Measurements from ENCODE around the gene ZNF77. TPM values are rescaled to one million over a fixed set of nuclear protein-coding genes. Genes with fewer than 3 reads are reported as not detected.
"Not testable (repeated sequence)": the region's sequence is repeated elsewhere in the genome, so short reads cannot be mapped to it uniquely, and the experiment has no call there.

The ZNF77 gene
- total and polyA plus RNA-seq, 4 donors: 0.90 to 3.5 (median 1.9) TPM

- TF ChIP-seq FOXA1 (IDR thresholded peaks at IDR 0.05) (no peak), YY1 (IDR thresholded peaks at IDR 0.05) (no peak), RAD21 (IDR thresholded peaks at IDR 0.05) (no peak), FOXA2 (IDR thresholded peaks at IDR 0.05) (no peak), REST (IDR thresholded peaks at IDR 0.05) (no peak), SP1 (IDR thresholded peaks at IDR 0.05) (no peak), ZBTB33 (IDR thresholded peaks at IDR 0.05) (no peak), GABPA (IDR thresholded peaks at IDR 0.05 in 1 of 2, conservative IDR thresholded peaks at IDR 0.05 in 1 of 2) (no peak), EGR1 (IDR thresholded peaks at IDR 0.05; ENCODE audit: low read depth in 2 of 2) (no peak)
- Histone ChIP-seq H3K27me3 (ENCODE audit: control insufficient read depth in 4 of 4, insufficient read depth in 4 of 4, low read length in 3 of 4) (no peaks in the 10 kb centered on the region), H3K27ac (ENCODE audit: low read depth in 1 of 2, low read length in 2 of 2) (no peak overlapping the region), H3K9ac (ENCODE audit: low read depth in 1 of 2, low read length in 2 of 2) (no peak overlapping the region), H3K36me3 (ENCODE audit: control insufficient read depth in 4 of 4, insufficient read depth in 3 of 4, low read depth in 1 of 4, low read length in 3 of 4) (peaks cover 0 to 4% (median under 1%) of the 10 kb centered on the region in 4 donors), H3K9me3 (ENCODE audit: control insufficient read depth in 4 of 4, low read length in 3 of 4) (no peaks in the 10 kb centered on the region), H3K4me1 (ENCODE audit: control insufficient read depth in 4 of 4, insufficient read depth in 4 of 4, low read length in 3 of 4) (no peaks in the 10 kb centered on the region), H3K4me3 (ENCODE audit: low read depth in 1 of 3, low read length in 3 of 3) (no peak overlapping the region)
- WGBS: 68% methylated on average over 9 of the region's 9 CpGs
- no peak for DNase-seq (ENCODE audit: low spot score)
These were observed 48.8 kb upstream of the ZNF77 start for GRCh38 chr19:2993579-2993978.

GRCh38 chr19:2992958-2993357, 48.2 kb upstream of the ZNF77 start:
- Histone ChIP-seq H3K9ac (ENCODE audit: low read depth in 1 of 2, low read length in 2 of 2) (no peak overlapping the region), H3K27me3 (ENCODE audit: control insufficient read depth in 4 of 4, insufficient read depth in 4 of 4, low read length in 3 of 4) (no peaks in the 10 kb centered on the region), H3K27ac (ENCODE audit: low read depth in 1 of 2, low read length in 2 of 2) (no peak overlapping the region), H3K4me3 (ENCODE audit: low read depth in 1 of 3, low read length in 3 of 3) (no peak overlapping the region), H3K36me3 (ENCODE audit: control insufficient read depth in 4 of 4, insufficient read depth in 3 of 4, low read depth in 1 of 4, low read length in 3 of 4) (peaks cover 0 to 3% (median under 1%) of the 10 kb centered on the region in 4 donors), H3K4me1 (ENCODE audit: control insufficient read depth in 4 of 4, insufficient read depth in 4 of 4, low read length in 3 of 4) (no peaks in the 10 kb centered on the region), H3K9me3 (ENCODE audit: control insufficient read depth in 4 of 4, low read length in 3 of 4) (no peaks in the 10 kb centered on the region)
- 84% methylated on average over 14 of the region's 14 CpGs for WGBS
- no peak for TF ChIP-seq HNF4G (IDR thresholded peaks at IDR 0.05)
- TF ChIP-seq NR2F2 (IDR thresholded peaks at IDR 0.05): no peak
- TF ChIP-seq TAF1 (conservative IDR thresholded peaks at IDR 0.05): no peak
- no peak for TF ChIP-seq ZBTB33 (IDR thresholded peaks at IDR 0.05)
- TF ChIP-seq YY1 (IDR thresholded peaks at IDR 0.05): no peak
- TF ChIP-seq FOXA1 (IDR thresholded peaks at IDR 0.05): no peak
- no peak for TF ChIP-seq EGR1 (IDR thresholded peaks at IDR 0.05; ENCODE audit: low read depth in 2 of 2)
- TF ChIP-seq HNF4A (conservative IDR thresholded peaks at IDR 0.05): no peak
- TF ChIP-seq RXRA (IDR thresholded peaks at IDR 0.05): no peak
- TF ChIP-seq CTCF (IDR thresholded peaks at IDR 0.05; ENCODE audit: low read depth, low read length, missing input control): no peak
- no peak for TF ChIP-seq JUND (IDR thresholded peaks at IDR 0.05)
- no peak for TF ChIP-seq SP1 (IDR thresholded peaks at IDR 0.05)
- TF ChIP-seq RAD21 (IDR thresholded peaks at IDR 0.05): no peak
- TF ChIP-seq FOXA2 (IDR thresholded peaks at IDR 0.05): no peak
- no peak for TF ChIP-seq MAX (IDR thresholded peaks at IDR 0.05)
- DNase-seq (ENCODE audit: low spot score): no peak

GRCh38 chr19:2992333-2992732, 47.6 kb upstream of the ZNF77 start:
- not testable (repeated sequence) for H3K4me1 ChIP-seq (ENCODE audit: control insufficient read depth in 4 of 4, insufficient read depth in 4 of 4, low read length in 3 of 4); H3K27me3 ChIP-seq (ENCODE audit: control insufficient read depth in 4 of 4, insufficient read depth in 4 of 4, low read length in 3 of 4); H3K9ac ChIP-seq (ENCODE audit: low read depth in 1 of 2, low read length in 2 of 2); H3K27ac ChIP-seq (ENCODE audit: low read depth in 1 of 2, low read length in 2 of 2); H3K36me3 ChIP-seq (ENCODE audit: control insufficient read depth in 4 of 4, insufficient read depth in 3 of 4, low read depth in 1 of 4, low read length in 3 of 4); H3K4me3 ChIP-seq (ENCODE audit: low read depth in 1 of 3, low read length in 3 of 3); DNase-seq (ENCODE audit: low spot score); H3K9me3 ChIP-seq (ENCODE audit: control insufficient read depth in 4 of 4, low read length in 3 of 4)
- 92% methylated on average over 11 of the region's 11 CpGs for WGBS
